K562 (cell line): ENCODE results near the gene TTC33. TPM values are rescaled to one million over a fixed set of nuclear protein-coding genes. Genes with fewer than 3 reads are reported as not detected.

Experiments used
- ARID2 ChIP-seq: fragments of 450-650 bp; IDR thresholded peaks from 2 replicates; pipeline ENCODE4 v1.6.1; 2017; ENCODE audit warnings: antibody characterized with exemption, mild to moderate bottlenecking
- ATF7 ChIP-seq: fragments of 450-650 bp; IDR thresholded peaks from 2 replicates; pipeline ENCODE4 v1.7.1; 2014; ENCODE audit warnings: mild to moderate bottlenecking, moderate library complexity
- CBFB ChIP-seq: sonication (generic); formaldehyde crosslinking; IDR thresholded peaks from 2 replicates; pipeline ENCODE4 v1.4.0; 2020; ENCODE audit warnings: mild to moderate bottlenecking, missing genetic modification reagents
- EZH2 ChIP-seq: IDR thresholded peaks from 2 replicates; pipeline ENCODE4 v1.6.1; 2012; ENCODE audit warnings: low read depth, mild to moderate bottlenecking, inconsistent platforms, low read length, borderline replicate concordance
- HNRNPLL ChIP-seq: fragments of 200-400 bp; formaldehyde crosslinking; IDR thresholded peaks from 2 replicates; pipeline ENCODE4 v1.6.1; 2017; ENCODE audit warnings: low read length, low read depth, mild to moderate bottlenecking; ENCODE audit not compliant: poor library complexity, severe bottlenecking
- LARP7 ChIP-seq: fragments of 450-650 bp; IDR thresholded peaks from 2 replicates; pipeline ENCODE4 v1.6.1; 2016
- MCM3 ChIP-seq: fragments of 450-650 bp; IDR thresholded peaks from 2 replicates; pipeline ENCODE4 v1.6.1; 2016
- NR1H2 ChIP-seq: sonication (generic); formaldehyde crosslinking; IDR thresholded peaks from 2 replicates; pipeline ENCODE4 v1.4.0; 2020; ENCODE audit warnings: mild to moderate bottlenecking, missing genetic modification reagents
- POLR3G ChIP-seq: IDR thresholded peaks from 2 replicates; pipeline ENCODE4 v1.6.1; 2011; ENCODE audit not compliant: insufficient read length, insufficient replicate concordance; ENCODE audit errors: extremely low read depth
- SNIP1 ChIP-seq: fragments of 450-650 bp; IDR thresholded peaks from 2 replicates; pipeline ENCODE4 v1.7.1; 2017; ENCODE audit warnings: low read depth, mild to moderate bottlenecking
- SRSF1 ChIP-seq: fragments of 200-400 bp; formaldehyde crosslinking; IDR thresholded peaks from 2 replicates; pipeline ENCODE4 v1.6.1; 2017; ENCODE audit warnings: mild to moderate bottlenecking, low read depth, low read length, moderate library complexity
- TAF15 ChIP-seq: fragments of 200-400 bp; formaldehyde crosslinking; IDR thresholded peaks from 2 replicates; pipeline ENCODE4 v1.6.1; 2017; ENCODE audit warnings: mild to moderate bottlenecking, low read depth, low read length, moderate library complexity
- THRAP3 ChIP-seq: fragments of 450-650 bp; IDR thresholded peaks from 2 replicates; pipeline ENCODE4 v1.6.1; 2016; ENCODE audit warnings: mild to moderate bottlenecking, inconsistent platforms, borderline replicate concordance
- polyA plus RNA-seq, 8 experiments: library from polyadenylated mRNA; depleted of rRNA in 4 of 8; stranded (reverse) in 5 of 8; unstranded in 3 of 8; fragments of >200 nt; fragmentation: Nextera tagmentation in 2 of 8; fragmentation: Illumina TruSeq in 1 of 8; extraction: Ambion mirVana in 2 of 8; extraction: Trizol in 1 of 8; gene quantifications; 2 replicates each; pipeline versions ENCODE4 v1.2.1 to v1.2.3, GENCODE V29; 2011 to 2014; ENCODE audit warnings: inconsistent platforms in 1 of 8, missing spikeins in 1 of 8
- total RNA-seq, 7 experiments: library from RNA; depleted of rRNA in 6 of 7; stranded (reverse); fragments of >200 nt in 6 of 7; fragmentation: Illumina TruSeq in 2 of 7; extraction: Trizol in 2 of 7; gene quantifications; 2 replicates each; pipeline versions ENCODE4 v1.2.1 to v1.2.3, GENCODE V29; 2011 to 2021; ENCODE audit warnings: low replicate concordance in 1 of 7
- TF ChIP-seq, protein P1 (sequence below): sonication (generic); formaldehyde crosslinking; IDR thresholded peaks from 2 replicates; pipeline ENCODE4 v1.8.1; 2023; ENCODE audit warnings: mild to moderate bottlenecking, missing genetic modification reagents
- TF ChIP-seq, protein P2 (sequence below): fragments of 250-450 bp; sonication (Bioruptor Pico); IDR thresholded peaks from 2 replicates; pipeline ENCODE4 v1.8.0; 2022; ENCODE audit warnings: moderate library complexity, mild to moderate bottlenecking, inconsistent platforms

Gene TTC33
- total and polyA plus RNA-seq, 9 of the 15 experiments (the other 6 are each of a cell fraction or from before 2014, with no cell fraction given), result 11.5 to 24.9 (median 21.1) TPM

DNA sequence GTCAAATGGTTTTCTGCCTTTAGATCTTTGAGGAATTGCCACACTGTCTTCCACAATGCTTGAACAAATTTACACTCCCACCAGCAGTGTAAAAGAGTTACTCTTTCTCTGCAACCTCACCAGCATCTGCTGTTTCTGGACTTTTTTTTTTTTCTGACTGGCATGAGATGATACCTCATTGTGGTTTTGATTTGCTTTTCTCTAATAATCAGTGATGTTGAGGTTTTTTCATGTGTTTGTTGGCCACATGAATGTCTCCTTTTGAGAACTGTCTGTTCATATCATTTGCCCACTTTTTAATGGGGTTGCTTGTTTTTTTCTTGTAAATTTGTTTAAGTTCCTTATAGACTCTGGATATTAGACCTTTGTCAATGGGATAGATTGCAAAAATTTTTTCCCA is 205.3 kb downstream of the TTC33 start (continued):
- TF ChIP-seq, protein P1, sequence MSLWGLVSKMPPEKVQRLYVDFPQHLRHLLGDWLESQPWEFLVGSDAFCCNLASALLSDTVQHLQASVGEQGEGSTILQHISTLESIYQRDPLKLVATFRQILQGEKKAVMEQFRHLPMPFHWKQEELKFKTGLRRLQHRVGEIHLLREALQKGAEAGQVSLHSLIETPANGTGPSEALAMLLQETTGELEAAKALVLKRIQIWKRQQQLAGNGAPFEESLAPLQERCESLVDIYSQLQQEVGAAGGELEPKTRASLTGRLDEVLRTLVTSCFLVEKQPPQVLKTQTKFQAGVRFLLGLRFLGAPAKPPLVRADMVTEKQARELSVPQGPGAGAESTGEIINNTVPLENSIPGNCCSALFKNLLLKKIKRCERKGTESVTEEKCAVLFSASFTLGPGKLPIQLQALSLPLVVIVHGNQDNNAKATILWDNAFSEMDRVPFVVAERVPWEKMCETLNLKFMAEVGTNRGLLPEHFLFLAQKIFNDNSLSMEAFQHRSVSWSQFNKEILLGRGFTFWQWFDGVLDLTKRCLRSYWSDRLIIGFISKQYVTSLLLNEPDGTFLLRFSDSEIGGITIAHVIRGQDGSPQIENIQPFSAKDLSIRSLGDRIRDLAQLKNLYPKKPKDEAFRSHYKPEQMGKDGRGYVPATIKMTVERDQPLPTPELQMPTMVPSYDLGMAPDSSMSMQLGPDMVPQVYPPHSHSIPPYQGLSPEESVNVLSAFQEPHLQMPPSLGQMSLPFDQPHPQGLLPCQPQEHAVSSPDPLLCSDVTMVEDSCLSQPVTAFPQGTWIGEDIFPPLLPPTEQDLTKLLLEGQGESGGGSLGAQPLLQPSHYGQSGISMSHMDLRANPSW (CRISPR knock-in tag), result no peak
- TF ChIP-seq EZH2 (no peak), SNIP1 (no peak), THRAP3 (no peak), ATF7 (no peak), NR1H2 (CRISPR knock-in tag) (no peak), SRSF1 (no peak), LARP7 (no peak), ARID2 (no peak), CBFB (CRISPR knock-in tag) (no peak), HNRNPLL (no peak), TAF15 (no peak), MCM3 (no peak), POLR3G (no peak)
- TF ChIP-seq, protein P2, sequence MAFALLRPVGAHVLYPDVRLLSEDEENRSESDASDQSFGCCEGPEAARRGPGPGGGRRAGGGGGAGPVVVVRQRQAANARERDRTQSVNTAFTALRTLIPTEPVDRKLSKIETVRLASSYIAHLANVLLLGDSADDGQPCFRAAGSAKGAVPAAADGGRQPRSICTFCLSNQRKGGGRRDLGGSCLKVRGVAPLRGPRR (CRISPR knock-in tag), result no peak
- TF ChIP-seq, all 486 proteins: peak for 0
